HL-60 (cell line): ENCODE data around the gene FAM234B.

ENCODE experiments used
- GABPA ChIP-seq: IDR thresholded peaks from 2 replicates; pipeline ENCODE4 v1.6.1; 2012; ENCODE audit warnings: low read depth
- POLR2AphosphoS5 ChIP-seq: IDR thresholded peaks from 2 replicates; pipeline ENCODE4 v1.6.1; 2012; ENCODE audit warnings: low read depth
- TF ChIP-seq, protein P1 (sequence below): IDR thresholded peaks from one replicate; pipeline ENCODE4 v1.5.1; 2011; ENCODE audit warnings: low read length, control low read depth, inconsistent platforms; ENCODE audit not compliant: insufficient read depth
- TF ChIP-seq, protein P2 (sequence below): IDR thresholded peaks from 2 replicates; pipeline ENCODE4 v1.6.1; 2012; ENCODE audit warnings: low read depth; ENCODE audit not compliant: insufficient replicate concordance

DNA sequence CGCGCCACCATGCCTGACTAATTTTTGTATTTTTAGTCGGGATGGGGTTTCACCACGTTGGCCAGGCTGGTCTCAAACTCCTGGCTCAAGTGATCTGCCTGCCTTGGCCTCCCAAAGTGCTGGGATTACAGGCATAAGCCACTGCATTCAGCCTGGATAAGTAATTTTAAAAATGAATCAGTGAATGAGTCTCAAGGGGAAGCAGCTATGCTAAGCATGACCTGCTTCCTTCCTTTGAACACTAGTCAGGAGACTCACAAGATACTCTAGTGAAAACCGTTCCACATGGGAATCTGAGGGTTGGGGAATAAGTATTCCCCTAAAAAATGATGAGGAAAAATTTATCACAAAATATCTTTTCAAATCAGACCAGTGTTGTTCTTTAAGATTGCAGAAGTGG lies 10.7 kb upstream of the FAM234B start:
- TF ChIP-seq, protein P1, sequence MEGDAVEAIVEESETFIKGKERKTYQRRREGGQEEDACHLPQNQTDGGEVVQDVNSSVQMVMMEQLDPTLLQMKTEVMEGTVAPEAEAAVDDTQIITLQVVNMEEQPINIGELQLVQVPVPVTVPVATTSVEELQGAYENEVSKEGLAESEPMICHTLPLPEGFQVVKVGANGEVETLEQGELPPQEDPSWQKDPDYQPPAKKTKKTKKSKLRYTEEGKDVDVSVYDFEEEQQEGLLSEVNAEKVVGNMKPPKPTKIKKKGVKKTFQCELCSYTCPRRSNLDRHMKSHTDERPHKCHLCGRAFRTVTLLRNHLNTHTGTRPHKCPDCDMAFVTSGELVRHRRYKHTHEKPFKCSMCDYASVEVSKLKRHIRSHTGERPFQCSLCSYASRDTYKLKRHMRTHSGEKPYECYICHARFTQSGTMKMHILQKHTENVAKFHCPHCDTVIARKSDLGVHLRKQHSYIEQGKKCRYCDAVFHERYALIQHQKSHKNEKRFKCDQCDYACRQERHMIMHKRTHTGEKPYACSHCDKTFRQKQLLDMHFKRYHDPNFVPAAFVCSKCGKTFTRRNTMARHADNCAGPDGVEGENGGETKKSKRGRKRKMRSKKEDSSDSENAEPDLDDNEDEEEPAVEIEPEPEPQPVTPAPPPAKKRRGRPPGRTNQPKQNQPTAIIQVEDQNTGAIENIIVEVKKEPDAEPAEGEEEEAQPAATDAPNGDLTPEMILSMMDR = no peak
- TF ChIP-seq POLR2AphosphoS5 = no peak
- TF ChIP-seq GABPA = no peak
- TF ChIP-seq, protein P2, sequence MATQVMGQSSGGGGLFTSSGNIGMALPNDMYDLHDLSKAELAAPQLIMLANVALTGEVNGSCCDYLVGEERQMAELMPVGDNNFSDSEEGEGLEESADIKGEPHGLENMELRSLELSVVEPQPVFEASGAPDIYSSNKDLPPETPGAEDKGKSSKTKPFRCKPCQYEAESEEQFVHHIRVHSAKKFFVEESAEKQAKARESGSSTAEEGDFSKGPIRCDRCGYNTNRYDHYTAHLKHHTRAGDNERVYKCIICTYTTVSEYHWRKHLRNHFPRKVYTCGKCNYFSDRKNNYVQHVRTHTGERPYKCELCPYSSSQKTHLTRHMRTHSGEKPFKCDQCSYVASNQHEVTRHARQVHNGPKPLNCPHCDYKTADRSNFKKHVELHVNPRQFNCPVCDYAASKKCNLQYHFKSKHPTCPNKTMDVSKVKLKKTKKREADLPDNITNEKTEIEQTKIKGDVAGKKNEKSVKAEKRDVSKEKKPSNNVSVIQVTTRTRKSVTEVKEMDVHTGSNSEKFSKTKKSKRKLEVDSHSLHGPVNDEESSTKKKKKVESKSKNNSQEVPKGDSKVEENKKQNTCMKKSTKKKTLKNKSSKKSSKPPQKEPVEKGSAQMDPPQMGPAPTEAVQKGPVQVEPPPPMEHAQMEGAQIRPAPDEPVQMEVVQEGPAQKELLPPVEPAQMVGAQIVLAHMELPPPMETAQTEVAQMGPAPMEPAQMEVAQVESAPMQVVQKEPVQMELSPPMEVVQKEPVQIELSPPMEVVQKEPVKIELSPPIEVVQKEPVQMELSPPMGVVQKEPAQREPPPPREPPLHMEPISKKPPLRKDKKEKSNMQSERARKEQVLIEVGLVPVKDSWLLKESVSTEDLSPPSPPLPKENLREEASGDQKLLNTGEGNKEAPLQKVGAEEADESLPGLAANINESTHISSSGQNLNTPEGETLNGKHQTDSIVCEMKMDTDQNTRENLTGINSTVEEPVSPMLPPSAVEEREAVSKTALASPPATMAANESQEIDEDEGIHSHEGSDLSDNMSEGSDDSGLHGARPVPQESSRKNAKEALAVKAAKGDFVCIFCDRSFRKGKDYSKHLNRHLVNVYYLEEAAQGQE = no peak
